EH (cell line): ENCODE results near the gene TLCD3A.
"Not testable (repeated sequence)": the region's sequence is repeated elsewhere in the genome, so short reads cannot be mapped to it uniquely, and the experiment has no call there.

ENCODE experiments used
- DNase-seq: peaks from one replicate; pipeline ENCODE4 v3.0.0-alpha.2; 2015; ENCODE audit warnings: low read depth

TLCD3A gene

GRCh38 chr17:749359-749758, 17.0 kb downstream of the TLCD3A start:
- not testable (repeated sequence) for DNase-seq

- peak; percentile 4 for DNase-seq
These were observed 18.1 kb downstream of the TLCD3A start for GRCh38 chr17:750431-751037.

- peak; percentile 55 for DNase-seq
These were observed 19.0 kb downstream of the TLCD3A start for GRCh38 chr17:751269-752001.

GRCh38 chr17:752002-752619, 19.7 kb downstream of the TLCD3A start, which contains the start of gene GEMIN4:
TSS of gene GEMIN4 (minus strand) at chr17:752264. CDS start at chr17:752142, 122 bp downstream.
- DNase-seq: peak; percentile 84

DNA sequence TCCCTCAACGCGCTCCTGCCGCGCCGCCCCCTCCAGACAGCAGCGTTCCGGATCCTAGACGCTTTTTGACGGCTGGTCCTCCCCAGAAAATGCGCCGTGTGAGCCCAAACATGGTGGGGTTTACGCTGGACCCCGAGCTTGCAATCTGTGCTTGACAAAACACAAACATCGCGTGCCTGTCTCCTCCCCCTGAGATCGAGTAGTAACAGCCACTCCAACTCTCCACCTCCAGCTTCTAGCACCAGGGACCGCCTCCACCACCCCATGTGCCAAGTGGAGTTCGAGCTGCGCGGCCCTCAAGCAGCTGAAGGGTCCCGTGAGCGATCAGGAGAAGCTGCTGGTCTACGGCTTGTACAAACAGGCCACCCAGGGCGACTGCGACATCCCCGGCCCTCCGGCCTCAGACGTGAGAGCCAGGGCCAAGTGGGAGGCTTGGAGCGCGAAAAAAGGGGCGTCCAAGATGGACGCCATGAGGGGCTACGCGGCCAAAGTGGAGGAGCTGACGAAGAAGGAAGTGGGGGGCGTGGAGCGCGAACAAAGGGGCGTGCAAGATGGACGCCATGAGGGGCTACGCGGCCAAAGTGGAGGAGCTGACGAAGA, 20.3 kb downstream of the TLCD3A start:
- DNase-seq: peak; percentile 46

GRCh38 chr17:753418-753817, 21.0 kb downstream of the TLCD3A start:
- DNase-seq: no peak

- DNase-seq: not testable (repeated sequence)
These were observed 23.0 kb downstream of the TLCD3A start for GRCh38 chr17:755319-755961.

- not testable (repeated sequence) for DNase-seq
These were observed 23.7 kb downstream of the TLCD3A start for GRCh38 chr17:756010-756567.

GRCh38 chr17:759964-760363, 27.6 kb downstream of the TLCD3A start:
- DNase-seq: no peak

GRCh38 chr17:760371-760770, 28.0 kb downstream of the TLCD3A start:
- DNase-seq: no peak

DNA sequence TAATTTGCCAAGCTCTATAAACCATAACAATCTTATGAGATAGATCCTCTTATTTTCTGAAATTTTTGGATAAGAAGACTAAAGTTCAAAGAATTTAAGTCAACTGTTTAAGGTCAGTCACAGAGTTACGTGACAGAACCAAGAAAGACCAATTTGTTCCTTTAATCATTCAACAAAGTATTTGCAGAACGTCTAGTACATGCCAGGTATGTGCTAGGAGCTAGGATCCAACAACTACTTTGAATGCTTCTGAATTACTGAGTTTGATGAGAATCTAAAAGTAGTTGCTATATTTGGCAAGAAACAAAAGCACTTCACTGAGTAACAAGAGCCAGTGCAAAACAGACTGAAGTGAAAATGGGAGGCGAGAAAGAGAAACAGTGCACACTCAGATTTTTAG, 34.7 kb downstream of the TLCD3A start:
- no peak for DNase-seq

DNA sequence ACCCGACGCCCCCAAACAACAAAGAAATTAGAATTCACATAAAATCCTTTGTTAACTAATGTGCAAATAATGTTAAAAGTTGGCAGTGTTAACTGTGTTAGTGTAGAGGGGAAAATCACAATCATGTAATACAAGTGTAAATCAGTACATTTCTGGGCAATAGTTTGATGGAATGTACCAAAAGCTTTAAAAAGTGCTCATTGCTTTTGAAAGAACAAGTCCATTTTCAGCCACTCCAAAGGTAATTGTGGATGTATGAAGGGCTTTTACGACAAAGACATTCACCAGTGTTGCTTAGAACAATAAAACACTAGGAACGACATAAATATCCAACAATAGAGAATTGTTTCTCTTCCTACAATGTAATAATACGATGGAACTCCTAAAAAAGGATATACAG, 40.6 kb downstream of the TLCD3A start:
- no peak for DNase-seq

GRCh38 chr17:773467-774312, 41.3 kb downstream of the TLCD3A start:
- no peak for DNase-seq

- DNase-seq: no peak
These were observed 41.9 kb downstream of the TLCD3A start for GRCh38 chr17:774313-774584.

DNA sequence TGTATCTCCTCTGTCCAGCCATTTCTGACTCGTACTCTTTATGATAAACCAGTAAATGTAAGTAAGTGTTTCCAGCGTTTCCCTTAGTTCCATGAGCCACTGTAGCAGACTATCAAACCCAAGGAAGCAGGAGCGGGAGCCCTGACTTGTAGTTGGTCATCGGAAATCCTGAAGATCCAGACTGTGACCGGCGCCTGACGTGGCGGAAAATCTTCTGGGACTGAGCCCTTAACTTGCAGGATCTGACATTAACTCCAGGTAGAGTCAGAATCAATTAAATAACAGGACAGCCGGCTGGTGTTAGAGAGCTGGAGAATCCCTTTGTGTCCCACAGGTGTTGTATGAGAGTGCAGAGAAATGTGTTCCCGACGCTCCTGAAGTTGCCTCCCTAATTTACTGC, 45.7 kb downstream of the TLCD3A start:
- no peak for DNase-seq

GRCh38 chr17:781805-782731, 49.7 kb downstream of the TLCD3A start, which contains the start of the genes GLOD4 and MRM3:
TSS of gene GLOD4 (minus strand) at chr17:782280. CDS start at chr17:782255, 25 bp downstream.
TSS of gene MRM3 (plus strand) at chr17:782353. CDS start at chr17:782379, 26 bp downstream.
- peak; percentile 87 for DNase-seq

- DNase-seq: no peak
These were observed 51.7 kb downstream of the TLCD3A start for GRCh38 chr17:784143-784542.

DNA sequence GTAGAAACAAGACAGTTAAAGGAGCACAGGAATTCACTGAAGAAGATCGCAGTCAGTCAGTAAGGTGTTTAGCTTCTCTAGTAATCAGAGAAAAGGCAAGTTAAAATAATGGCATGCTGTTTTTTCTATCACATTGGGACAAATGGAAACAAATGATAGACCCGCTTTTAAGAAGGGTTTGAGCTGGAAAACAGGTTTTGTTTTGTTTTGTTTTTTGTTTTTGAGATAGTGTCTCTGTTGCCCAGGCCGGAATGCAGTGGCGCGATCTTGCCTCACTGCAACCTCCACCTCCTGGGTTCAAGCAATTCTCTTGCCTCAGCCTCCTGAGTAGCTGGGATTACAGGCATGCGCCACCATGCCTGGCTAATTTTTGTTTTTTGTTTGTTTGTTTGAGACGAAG, 53.5 kb downstream of the TLCD3A start:
- DNase-seq: not testable (repeated sequence)

DNA sequence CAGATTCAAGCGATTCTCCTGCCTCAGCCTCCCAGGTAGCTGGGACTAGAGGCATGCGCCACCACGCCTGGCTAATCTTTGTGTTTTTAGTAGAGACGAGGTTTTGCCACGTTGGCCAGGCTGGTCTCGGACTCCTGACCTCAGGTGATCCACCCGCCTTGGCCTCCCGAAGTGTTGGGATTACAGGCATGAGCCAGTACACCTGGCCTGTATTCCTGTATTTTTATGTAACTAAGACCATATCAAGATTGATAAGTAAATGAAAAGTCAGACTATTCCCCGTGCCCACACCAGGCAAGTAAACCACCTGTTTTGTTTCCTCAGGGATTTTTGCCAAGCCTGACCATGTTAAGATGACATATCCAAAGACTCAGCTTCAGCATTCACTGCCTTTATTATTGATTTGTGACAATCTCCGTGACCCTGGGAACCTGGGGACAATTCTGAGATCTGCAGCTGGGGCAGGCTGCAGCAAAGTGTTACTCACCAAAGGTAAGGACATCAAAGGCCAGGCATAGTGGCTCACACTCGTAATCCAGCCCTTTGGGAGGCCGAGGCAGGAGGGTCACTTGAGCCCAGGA, 55.3 kb downstream of the TLCD3A start:
- DNase-seq: no peak

GRCh38 chr17:788551-788950, 56.2 kb downstream of the TLCD3A start:
- DNase-seq: no peak
